SK-N-SH treated with all-trans-retinoic acid at 6 μM for 48 hours (cell line): ENCODE measurements around the gene MCUR1.

Experiments
- SNAI2 ChIP-seq: fragments of 250-450 bp; sonication (Bioruptor Pico); IDR thresholded peaks from 2 replicates; pipeline ENCODE4 v1.5.0; 2020; ENCODE audit warnings: mild to moderate bottlenecking, moderate library complexity
- ZC3H10 ChIP-seq: fragments of 250-450 bp; sonication (Bioruptor Pico); IDR thresholded peaks from 2 replicates; pipeline ENCODE4 v1.5.1; 2021; ENCODE audit warnings: mild to moderate bottlenecking, moderate library complexity
- TF ChIP-seq, protein P1 (sequence below): fragments of 250-450 bp; sonication (Bioruptor Pico); IDR thresholded peaks from 2 replicates; pipeline ENCODE4 v1.5.1; 2021; ENCODE audit warnings: mild to moderate bottlenecking, moderate library complexity

DNA sequence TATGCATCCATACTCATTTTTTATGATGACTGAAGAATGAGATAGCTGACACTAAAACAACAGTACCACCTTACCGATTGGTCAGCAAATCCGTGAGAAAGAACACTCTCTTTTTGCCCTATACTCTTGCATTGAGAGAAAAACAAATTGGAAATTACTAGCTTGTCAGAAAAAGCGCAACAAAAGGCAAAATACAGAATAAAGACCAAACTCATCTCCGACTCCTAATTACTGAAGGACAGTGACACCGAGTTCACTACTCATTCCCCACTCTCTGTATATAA, 2.1 kb downstream of the MCUR1 start:
- TF ChIP-seq, protein P1, sequence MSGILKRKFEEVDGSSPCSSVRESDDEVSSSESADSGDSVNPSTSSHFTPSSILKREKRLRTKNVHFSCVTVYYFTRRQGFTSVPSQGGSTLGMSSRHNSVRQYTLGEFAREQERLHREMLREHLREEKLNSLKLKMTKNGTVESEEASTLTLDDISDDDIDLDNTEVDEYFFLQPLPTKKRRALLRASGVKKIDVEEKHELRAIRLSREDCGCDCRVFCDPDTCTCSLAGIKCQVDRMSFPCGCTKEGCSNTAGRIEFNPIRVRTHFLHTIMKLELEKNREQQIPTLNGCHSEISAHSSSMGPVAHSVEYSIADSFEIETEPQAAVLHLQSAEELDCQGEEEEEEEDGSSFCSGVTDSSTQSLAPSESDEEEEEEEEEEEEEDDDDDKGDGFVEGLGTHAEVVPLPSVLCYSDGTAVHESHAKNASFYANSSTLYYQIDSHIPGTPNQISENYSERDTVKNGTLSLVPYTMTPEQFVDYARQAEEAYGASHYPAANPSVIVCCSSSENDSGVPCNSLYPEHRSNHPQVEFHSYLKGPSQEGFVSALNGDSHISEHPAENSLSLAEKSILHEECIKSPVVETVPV (CRISPR knock-in tag) = no peak
- TF ChIP-seq SNAI2 (no peak), ZC3H10 (CRISPR knock-in tag) (no peak)
